Measurements from ENCODE around the gene MYL9. TPM values are rescaled to one million over a fixed set of nuclear protein-coding genes. Genes with fewer than 3 reads are reported as not detected.

The MYL9 gene
- polyA plus RNA-seq, 3 donors, result 0.08 to 0.20 TPM; not detected in 1

GRCh38 chr20:36499723-36500501 is 41.4 kb upstream of the MYL9 start:
- H3K4me1 ChIP-seq (ENCODE audit: control insufficient read depth in 1 of 2, insufficient read depth in 2 of 2, low read length in 2 of 2), result no peaks in the 10 kb centered on the region
- peaks cover 0 to 4% (median 2%) of the 10 kb centered on the region in 3 donors for H3K27me3 Mint-ChIP-seq (ENCODE audit: low read depth in 3 of 3)
- H3K4me3 Mint-ChIP-seq, result no peak overlapping the region
- H3K4me3 ChIP-seq (replicated peaks in 1 of 3; ENCODE audit: low read depth in 2 of 3, low read length in 3 of 3), result no peak overlapping the region
- H3K27me3 ChIP-seq (ENCODE audit: control insufficient read depth in 2 of 2, insufficient read depth in 2 of 2, low read length in 2 of 2), result no peaks in the 10 kb centered on the region
- H3K9me3 Mint-ChIP-seq, result no peaks in the 10 kb centered on the region
- H3K4me2 ChIP-seq (replicated peaks; ENCODE audit: extremely low read depth, low read length, poor library complexity, severe bottlenecking), result no peak overlapping the region
- TF ChIP-seq CTCF (IDR thresholded peaks at IDR 0.05), result no peak
- no peak overlapping the region for H2AFZ ChIP-seq (ENCODE audit: insufficient read depth, low read depth, low read length, poor library complexity, severe bottlenecking)
- H4K20me1 ChIP-seq (ENCODE audit: insufficient read depth, low read length), result peaks cover 8% of the 10 kb centered on the region
- H3K79me2 ChIP-seq (ENCODE audit: insufficient read depth, low read length), result no peaks in the 10 kb centered on the region
- H3K27ac Mint-ChIP-seq, result no peak overlapping the region
- WGBS (ENCODE audit: insufficient coverage), result 95% methylated on average over 29 of the region's 31 CpGs
- no peaks in the 10 kb centered on the region for H3K4me1 Mint-ChIP-seq
- H3K27ac ChIP-seq (ENCODE audit: low read depth in 1 of 2, low read length in 2 of 2), result no peak overlapping the region
- no peak overlapping the region for H3K9ac ChIP-seq (ENCODE audit: insufficient read depth, low read length, poor library complexity, severe bottlenecking)
- intact Hi-C loops (cut with micrococcal nuclease), result no loop called here
- DNase-seq, result no peak
- H3K36me3 Mint-ChIP-seq, result peaks cover 63 to 90% of the 10 kb centered on the region in 2 donors
- no peaks in the 10 kb centered on the region for H3K9me3 ChIP-seq (replicated peaks in 1 of 2; ENCODE audit: control insufficient read depth in 1 of 2, insufficient read depth in 1 of 2, low read length in 2 of 2)
- peaks cover 55 to 84% of the 10 kb centered on the region in 2 donors for H3K36me3 ChIP-seq (replicated peaks in 1 of 2; ENCODE audit: control insufficient read depth in 1 of 2, insufficient read depth in 2 of 2, low read length in 2 of 2)

- H3K79me2 ChIP-seq (ENCODE audit: insufficient read depth, low read length), result no peaks in the 10 kb centered on the region
- H3K9ac ChIP-seq (ENCODE audit: insufficient read depth, low read length, poor library complexity, severe bottlenecking), result no peak overlapping the region
- H3K9me3 ChIP-seq (replicated peaks in 1 of 2; ENCODE audit: control insufficient read depth in 1 of 2, insufficient read depth in 1 of 2, low read length in 2 of 2), result no peaks in the 10 kb centered on the region
- H3K4me1 ChIP-seq (ENCODE audit: control insufficient read depth in 1 of 2, insufficient read depth in 2 of 2, low read length in 2 of 2), result no peaks in the 10 kb centered on the region
- no peak overlapping the region for H2AFZ ChIP-seq (ENCODE audit: insufficient read depth, low read depth, low read length, poor library complexity, severe bottlenecking)
- no peaks in the 10 kb centered on the region for H4K20me1 ChIP-seq (ENCODE audit: insufficient read depth, low read length)
- no peak overlapping the region for H3K4me3 ChIP-seq (replicated peaks in 1 of 3; ENCODE audit: low read depth in 2 of 3, low read length in 3 of 3)
- no peak overlapping the region for H3K27ac ChIP-seq (ENCODE audit: low read depth in 1 of 2, low read length in 2 of 2)
- peaks cover 56 to 93% of the 10 kb centered on the region in 2 donors for H3K36me3 ChIP-seq (replicated peaks in 1 of 2; ENCODE audit: control insufficient read depth in 1 of 2, insufficient read depth in 2 of 2, low read length in 2 of 2)
- Mint-ChIP-seq H3K9me3 (no peaks in the 10 kb centered on the region), H3K4me3 (no peak overlapping the region), H3K4me1 (no peaks in the 10 kb centered on the region), H3K27me3 (ENCODE audit: low read depth in 3 of 3) (peaks cover 0 to 4% (median 2%) of the 10 kb centered on the region in 3 donors), H3K36me3 (peaks cover 68 to 89% of the 10 kb centered on the region in 2 donors), H3K27ac (peak overlapping the region in 1 of 7 donors; percentile 10)
- WGBS (ENCODE audit: insufficient coverage), result no CpG with 5 or more reads among the region's 3 CpGs
- intact Hi-C loops (cut with micrococcal nuclease), result no loop called here
- DNase-seq, result no peak
- H3K27me3 ChIP-seq (ENCODE audit: control insufficient read depth in 2 of 2, insufficient read depth in 2 of 2, low read length in 2 of 2), result no peaks in the 10 kb centered on the region
- TF ChIP-seq CTCF (IDR thresholded peaks at IDR 0.05), result no peak
- H3K4me2 ChIP-seq (replicated peaks; ENCODE audit: extremely low read depth, low read length, poor library complexity, severe bottlenecking), result no peak overlapping the region
Observed at GRCh38 chr20:36501367-36502006, 39.8 kb upstream of the MYL9 start.
